ENCODE results near the gene NLRP10.

DNA sequence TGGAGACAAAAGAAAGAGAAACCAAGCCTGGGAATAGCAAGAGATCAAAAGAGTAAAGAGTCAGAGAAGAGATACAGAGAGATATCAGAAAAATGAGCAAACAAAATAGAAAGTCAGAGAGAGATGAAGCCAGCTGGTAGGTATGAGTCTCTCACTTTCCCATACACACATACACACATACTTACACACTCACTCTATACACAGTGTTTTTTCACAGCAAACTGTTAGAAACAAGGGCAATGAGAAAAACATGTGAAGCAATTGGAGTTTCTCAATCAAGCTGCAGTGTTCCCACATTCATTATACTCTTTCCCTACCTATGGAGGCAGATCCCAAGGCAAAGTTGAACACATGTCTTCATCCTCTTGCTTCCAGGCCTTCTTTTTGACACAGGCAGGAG lies 2.6 kb upstream of the NLRP10 start:
- TF ChIP-seq, protein P1, sequence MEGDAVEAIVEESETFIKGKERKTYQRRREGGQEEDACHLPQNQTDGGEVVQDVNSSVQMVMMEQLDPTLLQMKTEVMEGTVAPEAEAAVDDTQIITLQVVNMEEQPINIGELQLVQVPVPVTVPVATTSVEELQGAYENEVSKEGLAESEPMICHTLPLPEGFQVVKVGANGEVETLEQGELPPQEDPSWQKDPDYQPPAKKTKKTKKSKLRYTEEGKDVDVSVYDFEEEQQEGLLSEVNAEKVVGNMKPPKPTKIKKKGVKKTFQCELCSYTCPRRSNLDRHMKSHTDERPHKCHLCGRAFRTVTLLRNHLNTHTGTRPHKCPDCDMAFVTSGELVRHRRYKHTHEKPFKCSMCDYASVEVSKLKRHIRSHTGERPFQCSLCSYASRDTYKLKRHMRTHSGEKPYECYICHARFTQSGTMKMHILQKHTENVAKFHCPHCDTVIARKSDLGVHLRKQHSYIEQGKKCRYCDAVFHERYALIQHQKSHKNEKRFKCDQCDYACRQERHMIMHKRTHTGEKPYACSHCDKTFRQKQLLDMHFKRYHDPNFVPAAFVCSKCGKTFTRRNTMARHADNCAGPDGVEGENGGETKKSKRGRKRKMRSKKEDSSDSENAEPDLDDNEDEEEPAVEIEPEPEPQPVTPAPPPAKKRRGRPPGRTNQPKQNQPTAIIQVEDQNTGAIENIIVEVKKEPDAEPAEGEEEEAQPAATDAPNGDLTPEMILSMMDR (IDR thresholded peaks at IDR 0.05): no peak
- TF ChIP-seq EP300 (IDR thresholded peaks at IDR 0.05) (no peak), POLR2A (IDR thresholded peaks at IDR 0.05) (no peak)
